ENCODE measurements around the gene BTD.
"Not testable (repeated sequence)": the region's sequence is repeated elsewhere in the genome, so short reads cannot be mapped to it uniquely, and the experiment has no call there.

The BTD gene

DNA sequence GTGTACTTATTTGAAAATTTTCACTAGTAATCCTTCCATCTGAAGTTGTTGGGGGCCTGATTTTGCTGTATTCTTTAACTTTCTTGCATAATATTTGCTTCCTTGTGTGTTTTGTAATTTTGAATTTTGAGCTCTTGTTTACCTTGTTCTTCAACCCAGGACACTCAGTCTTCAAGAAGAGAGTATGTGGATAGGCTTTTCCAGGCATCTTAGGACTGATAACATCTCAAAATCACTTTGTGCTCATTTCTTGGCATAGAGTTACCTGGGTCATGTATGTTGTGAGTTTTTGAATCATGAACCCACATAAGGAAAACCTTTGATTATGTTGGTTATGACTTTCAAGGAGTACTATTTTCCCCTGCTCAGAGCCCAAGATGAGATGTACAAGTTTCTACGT, 13.4 kb downstream of the BTD start:
- no peak overlapping the region for H2AFZ ChIP-seq (ENCODE audit: low read length)
- H3K4me2 ChIP-seq (ENCODE audit: low read length), result no peak overlapping the region
- H3K9me2 ChIP-seq (ENCODE audit: low read depth, low read length), result no peaks in the 10 kb centered on the region
- TF ChIP-seq, protein P1, sequence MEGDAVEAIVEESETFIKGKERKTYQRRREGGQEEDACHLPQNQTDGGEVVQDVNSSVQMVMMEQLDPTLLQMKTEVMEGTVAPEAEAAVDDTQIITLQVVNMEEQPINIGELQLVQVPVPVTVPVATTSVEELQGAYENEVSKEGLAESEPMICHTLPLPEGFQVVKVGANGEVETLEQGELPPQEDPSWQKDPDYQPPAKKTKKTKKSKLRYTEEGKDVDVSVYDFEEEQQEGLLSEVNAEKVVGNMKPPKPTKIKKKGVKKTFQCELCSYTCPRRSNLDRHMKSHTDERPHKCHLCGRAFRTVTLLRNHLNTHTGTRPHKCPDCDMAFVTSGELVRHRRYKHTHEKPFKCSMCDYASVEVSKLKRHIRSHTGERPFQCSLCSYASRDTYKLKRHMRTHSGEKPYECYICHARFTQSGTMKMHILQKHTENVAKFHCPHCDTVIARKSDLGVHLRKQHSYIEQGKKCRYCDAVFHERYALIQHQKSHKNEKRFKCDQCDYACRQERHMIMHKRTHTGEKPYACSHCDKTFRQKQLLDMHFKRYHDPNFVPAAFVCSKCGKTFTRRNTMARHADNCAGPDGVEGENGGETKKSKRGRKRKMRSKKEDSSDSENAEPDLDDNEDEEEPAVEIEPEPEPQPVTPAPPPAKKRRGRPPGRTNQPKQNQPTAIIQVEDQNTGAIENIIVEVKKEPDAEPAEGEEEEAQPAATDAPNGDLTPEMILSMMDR (IDR thresholded peaks at IDR 0.05; ENCODE audit: low read length), result no peak
- TF ChIP-seq EZH2 (IDR thresholded peaks at IDR 0.05; ENCODE audit: borderline replicate concordance, low read length), result no peak
- no peaks in the 10 kb centered on the region for H3K27me3 ChIP-seq (ENCODE audit: insufficient read depth, low read length)
- H3K27ac ChIP-seq (ENCODE audit: low read depth, low read length, poor library complexity, severe bottlenecking), result no peak overlapping the region
- no peaks in the 10 kb centered on the region for H4K20me1 ChIP-seq (ENCODE audit: insufficient read depth, low read length)
- H3K9me3 ChIP-seq (ENCODE audit: low read length), result 0 out of 2 replicates have a peak, but pooled peaks cover 4% of the 10 kb centered on the region
- H3K4me1 ChIP-seq (ENCODE audit: insufficient read depth, low read length, severe bottlenecking), result no peaks in the 10 kb centered on the region
- H3K79me2 ChIP-seq (ENCODE audit: insufficient read depth, low read length), result no peaks in the 10 kb centered on the region
- H3F3A ChIP-seq (ENCODE audit: insufficient read depth, low read length), result no peaks in the 10 kb centered on the region
- no peaks in the 10 kb centered on the region for H3K36me3 ChIP-seq (ENCODE audit: insufficient read depth, low read length)
- H3K4me3 ChIP-seq (ENCODE audit: low read depth, low read length, poor library complexity, severe bottlenecking), result no peak overlapping the region
- no peak overlapping the region for H3K9ac ChIP-seq (ENCODE audit: low read length)

DNA sequence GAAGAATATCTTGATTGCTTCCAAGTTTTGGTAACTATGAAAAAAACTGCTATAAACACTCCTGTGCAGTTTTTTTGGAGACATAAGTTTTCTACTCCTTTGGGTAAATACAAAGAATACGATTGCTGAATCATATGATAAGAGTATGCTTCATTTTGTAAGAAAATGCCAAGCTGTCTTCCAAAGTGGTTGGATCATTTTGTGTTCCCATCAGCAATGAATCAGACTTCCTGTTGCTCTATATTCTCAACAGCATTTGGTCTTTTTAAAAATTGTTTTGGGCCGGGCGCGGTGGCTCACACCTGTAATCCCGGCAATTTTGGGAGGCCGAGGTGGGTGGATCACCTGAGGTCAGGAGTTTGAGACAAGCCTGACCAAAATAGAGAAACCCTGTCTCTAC, 14.5 kb downstream of the BTD start:
- Histone ChIP-seq H3K27me3 (ENCODE audit: insufficient read depth, low read length) (no peaks in the 10 kb centered on the region), H3K4me3 (ENCODE audit: low read depth, low read length, poor library complexity, severe bottlenecking) (no peak overlapping the region), H3K9ac (ENCODE audit: low read length) (no peak overlapping the region), H3K4me2 (ENCODE audit: low read length) (no peak overlapping the region), H3K9me3 (ENCODE audit: low read length) (0 out of 2 replicates have a peak, but pooled peaks cover 4% of the 10 kb centered on the region), H3K9me2 (ENCODE audit: low read depth, low read length) (no peaks in the 10 kb centered on the region), H3K27ac (ENCODE audit: low read depth, low read length, poor library complexity, severe bottlenecking) (no peak overlapping the region), H3K36me3 (ENCODE audit: insufficient read depth, low read length) (no peaks in the 10 kb centered on the region), H3K4me1 (ENCODE audit: insufficient read depth, low read length, severe bottlenecking) (no peaks in the 10 kb centered on the region), H3K79me2 (ENCODE audit: insufficient read depth, low read length) (no peaks in the 10 kb centered on the region), H2AFZ (ENCODE audit: low read length) (no peak overlapping the region), H4K20me1 (ENCODE audit: insufficient read depth, low read length) (no peaks in the 10 kb centered on the region), H3F3A (ENCODE audit: insufficient read depth, low read length) (no peaks in the 10 kb centered on the region)
- TF ChIP-seq, protein P1 (IDR thresholded peaks at IDR 0.05; ENCODE audit: low read length), result no peak
- no peak for TF ChIP-seq EZH2 (IDR thresholded peaks at IDR 0.05; ENCODE audit: borderline replicate concordance, low read length)

DNA sequence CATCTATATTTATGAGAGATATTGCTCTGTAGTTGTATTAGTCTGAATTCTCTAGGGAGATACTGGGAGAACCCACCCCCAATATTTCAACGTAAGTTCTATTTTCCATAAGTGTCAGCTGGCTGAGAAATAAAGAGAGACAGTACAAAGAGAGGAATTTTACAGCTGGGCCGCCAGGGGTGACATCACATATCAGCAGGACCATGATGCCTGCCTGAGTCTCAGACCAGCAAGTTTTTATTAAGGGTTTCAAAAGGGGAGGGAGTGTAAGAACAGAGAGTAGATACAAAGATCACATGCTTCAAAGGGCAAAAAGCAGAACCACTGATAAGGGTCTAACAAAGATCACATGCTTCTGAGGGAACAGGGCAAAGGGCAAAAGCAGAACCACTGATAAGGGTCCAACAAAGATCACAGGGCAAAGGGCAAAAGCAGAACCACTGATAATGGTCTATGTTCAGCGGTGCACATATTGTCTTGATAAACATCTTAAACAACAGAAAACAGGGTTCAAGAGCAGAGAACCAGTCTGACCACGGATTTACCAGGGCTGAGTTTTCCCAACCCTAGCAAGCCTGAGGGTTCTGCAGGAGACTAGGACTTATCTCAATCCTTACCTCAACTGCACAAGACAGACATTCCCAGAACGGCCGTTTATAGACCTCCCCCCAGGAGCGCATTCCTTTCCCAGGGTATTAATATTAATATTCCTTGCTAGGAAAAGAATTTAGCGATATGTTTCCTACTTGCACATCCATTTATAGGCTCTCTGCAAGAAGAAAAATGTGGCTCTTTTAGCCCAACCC, 18.3 kb downstream of the BTD start:
- not testable (repeated sequence) for H3K27ac ChIP-seq (ENCODE audit: low read depth, low read length, poor library complexity, severe bottlenecking); H4K20me1 ChIP-seq (ENCODE audit: insufficient read depth, low read length); H3K4me2 ChIP-seq (ENCODE audit: low read length); H3K36me3 ChIP-seq (ENCODE audit: insufficient read depth, low read length); H3K27me3 ChIP-seq (ENCODE audit: insufficient read depth, low read length); H3K9me3 ChIP-seq (ENCODE audit: low read length); H3K9me2 ChIP-seq (ENCODE audit: low read depth, low read length); H3K4me1 ChIP-seq (ENCODE audit: insufficient read depth, low read length, severe bottlenecking); H2AFZ ChIP-seq (ENCODE audit: low read length); H3K79me2 ChIP-seq (ENCODE audit: insufficient read depth, low read length); H3F3A ChIP-seq (ENCODE audit: insufficient read depth, low read length); H3K9ac ChIP-seq (ENCODE audit: low read length); H3K4me3 ChIP-seq (ENCODE audit: low read depth, low read length, poor library complexity, severe bottlenecking)

All from OCI-LY1 (cell line).